SU-DHL-6 (cell line): ENCODE measurements around the gene CCDC187.

Experiments used
- CTCF ChIP-seq: fragments of 200-600 bp; sonication (generic); IDR thresholded peaks from one replicate; pipeline ENCODE4 v1.5.1; 2017; ENCODE audit warnings: antibody characterized with exemption, mild to moderate bottlenecking, low read length, moderate library complexity; ENCODE audit not compliant: insufficient read depth, poor library complexity, severe bottlenecking
- EZH2phosphoT487 ChIP-seq: fragments of 200-600 bp; sonication (generic), shearing (Covaris generic); conservative IDR thresholded peaks from 2 replicates; pipeline ENCODE4 v1.6.1; 2018; ENCODE audit warnings: mild to moderate bottlenecking, antibody characterized with exemption, low read length, moderate library complexity, mixed read lengths

- TF ChIP-seq CTCF (no peak), EZH2phosphoT487 (no peak)
These were observed 39.2 kb downstream of the CCDC187 start for GRCh38 chr9:136264441-136265405.
